A673 (cell line): Measurements from ENCODE around the gene N4BP2. TPM values are rescaled to one million over a fixed set of nuclear protein-coding genes. Genes with fewer than 3 reads are reported as not detected.

Experiments
- BruUV-seq: library from RNA; stranded (reverse); fragments of 400-500 nt; replicated peaks from 2 replicates; lab custom pipeline; 2021; lab: Mats Ljungman, UMichigan
- CTCF ChIA-PET: fragments of 300-600 bp; sonication (Branson Sonifier 250); formaldehyde crosslinking; loops from one replicate; lab custom pipeline; 2022; ENCODE audit warnings: antibody characterized with exemption; lab: Charles Lee
- POLR2A ChIA-PET: fragments of 300-600 bp; sonication (Branson Sonifier 250); formaldehyde crosslinking; loops from one replicate; lab custom pipeline; 2022; ENCODE audit warnings: antibody characterized with exemption; ENCODE audit not compliant: low non-redundant PET; lab: Charles Lee
- DNase-seq: peaks from one replicate; pipeline ENCODE4 v3.0.0-alpha.2; 2015; ENCODE audit warnings: low spot score
- H3K27ac ChIP-seq: fragments of 200-600 bp; sonication (generic); 2 replicates; pipeline ENCODE4 v1.5.1; 2016; ENCODE audit warnings: mixed run types, low read depth, mild to moderate bottlenecking, mixed read lengths, antibody characterized with exemption, low read length; ENCODE audit not compliant: poor library complexity, severe bottlenecking
- H3K27me3 ChIP-seq: fragments of 200-600 bp; sonication (generic); replicated peaks from 2 replicates; pipeline ENCODE4 v1.6.1; 2017; ENCODE audit warnings: mixed run types, low read depth, mild to moderate bottlenecking, mixed read lengths, antibody characterized with exemption, low read length; ENCODE audit not compliant: insufficient read depth, poor library complexity
- H3K36me3 ChIP-seq: fragments of 200-600 bp; sonication (generic); 2 replicates; pipeline ENCODE4 v1.6.1; 2016; ENCODE audit warnings: mixed run types, mild to moderate bottlenecking, mixed read lengths, antibody characterized with exemption, low read length; ENCODE audit not compliant: insufficient read depth, poor library complexity, severe bottlenecking
- H3K4me1 ChIP-seq: fragments of 200-600 bp; sonication (generic); 2 replicates; pipeline ENCODE4 v1.6.1; 2017; ENCODE audit warnings: mixed run types, mild to moderate bottlenecking, mixed read lengths, antibody characterized with exemption, low read length; ENCODE audit not compliant: insufficient read depth, poor library complexity, severe bottlenecking
- H3K4me3 ChIP-seq: fragments of 200-600 bp; sonication (generic); 2 replicates; pipeline ENCODE4 v1.5.1; 2016; ENCODE audit warnings: low read depth, mixed run types, mild to moderate bottlenecking, mixed read lengths, low read length; ENCODE audit not compliant: poor library complexity, severe bottlenecking
- H3K9me3 ChIP-seq: fragments of 200-600 bp; sonication (generic); 2 replicates; pipeline ENCODE4 v1.6.1; 2016; ENCODE audit warnings: mixed run types, low read depth, mild to moderate bottlenecking, mixed read lengths, antibody characterized with exemption, low read length; ENCODE audit not compliant: poor library complexity, severe bottlenecking
- CTCF ChIP-seq: fragments of 300-800, 200-600 bp; sonication (generic); conservative IDR thresholded peaks from 2 replicates; pipeline ENCODE4 v1.5.1; 2017; ENCODE audit warnings: low read depth, mild to moderate bottlenecking, antibody characterized with exemption, low read length, moderate library complexity, mixed read lengths
- EZH2 ChIP-seq: fragments of 200-600 bp; sonication (generic); IDR thresholded peaks from 2 replicates; pipeline ENCODE4 v1.6.1; 2017; ENCODE audit warnings: borderline replicate concordance, low read depth, mild to moderate bottlenecking, mixed read lengths, antibody characterized with exemption, low read length; ENCODE audit not compliant: poor library complexity, severe bottlenecking
- intact Hi-C: fragments of 100-400 bp; cut with micrococcal nuclease; formaldehyde crosslinking; loops from one replicate; pipeline ENCODE4 v1.10.0; 2022; ENCODE audit not compliant: unreplicated experiment
- total RNA-seq: library from RNA; stranded (reverse); gene quantifications from 2 replicates; pipeline ENCODE4 v1.2.3, GENCODE V29; 2021

The N4BP2 gene
- total RNA-seq, 1 experiment from 2014 or later, result 21.3 TPM

- intact Hi-C loops, result no loop called here
Measured at GRCh38 chr4:40182954-40183353, 126.3 kb downstream of the N4BP2 start.

GRCh38 chr4:40183615-40184411 lies 127.2 kb downstream of the N4BP2 start:
- POLR2A ChIA-PET, result no interaction called here
- TF ChIP-seq EZH2, result no peak
- no peak for TF ChIP-seq CTCF
- no peaks in the 10 kb centered on the region for H3K9me3 ChIP-seq
- peaks cover 38% of the 10 kb centered on the region for H3K4me1 ChIP-seq
- no TSS peak for BruUV-seq
- no peaks in the 10 kb centered on the region for H3K27me3 ChIP-seq
- intact Hi-C loops, result no loop called here
- CTCF ChIA-PET, result no interaction called here
- H3K27ac ChIP-seq, result peak overlapping the region; percentile 65
- no peak overlapping the region for H3K4me3 ChIP-seq
- no peak for DNase-seq
- no peaks in the 10 kb centered on the region for H3K36me3 ChIP-seq

More at GRCh38 chr4:40182954-40183353, 126.3 kb downstream of the N4BP2 start:
- H3K36me3 ChIP-seq, result no peaks in the 10 kb centered on the region
- BruUV-seq, result no TSS peak
- ChIA-PET CTCF (no interaction called here), POLR2A (no interaction called here)
- TF ChIP-seq EZH2, result no peak
- TF ChIP-seq CTCF, result no peak
- no peak for DNase-seq
- H3K4me1 ChIP-seq, result peaks cover 47% of the 10 kb centered on the region
- H3K4me3 ChIP-seq, result no peak overlapping the region
- no peaks in the 10 kb centered on the region for H3K9me3 ChIP-seq
- no peak overlapping the region for H3K27ac ChIP-seq
- no peaks in the 10 kb centered on the region for H3K27me3 ChIP-seq

- BruUV-seq, result no TSS peak
- ChIA-PET POLR2A (interaction anchor here (0.7 kb wide), 1 partner anchor 547 kb away, joined by 3 read pairs; no protein-coding TSS in a partner anchor), CTCF (no interaction called here)
- no peaks in the 10 kb centered on the region for H3K9me3 ChIP-seq
- peak overlapping the region; percentile 82 for H3K27ac ChIP-seq
- peaks cover 46% of the 10 kb centered on the region for H3K4me1 ChIP-seq
- no peaks in the 10 kb centered on the region for H3K27me3 ChIP-seq
- H3K36me3 ChIP-seq, result no peaks in the 10 kb centered on the region
- DNase-seq, result peak; percentile 80
- peak overlapping the region; percentile 8 for H3K4me3 ChIP-seq
- TF ChIP-seq EZH2 (no peak), CTCF (no peak)
- intact Hi-C loops, result no loop called here
Measured at GRCh38 chr4:40185830-40186664, 129.4 kb downstream of the N4BP2 start.
